ENCODE measurements around the gene GAPDHS.

GAPDHS gene

DNA sequence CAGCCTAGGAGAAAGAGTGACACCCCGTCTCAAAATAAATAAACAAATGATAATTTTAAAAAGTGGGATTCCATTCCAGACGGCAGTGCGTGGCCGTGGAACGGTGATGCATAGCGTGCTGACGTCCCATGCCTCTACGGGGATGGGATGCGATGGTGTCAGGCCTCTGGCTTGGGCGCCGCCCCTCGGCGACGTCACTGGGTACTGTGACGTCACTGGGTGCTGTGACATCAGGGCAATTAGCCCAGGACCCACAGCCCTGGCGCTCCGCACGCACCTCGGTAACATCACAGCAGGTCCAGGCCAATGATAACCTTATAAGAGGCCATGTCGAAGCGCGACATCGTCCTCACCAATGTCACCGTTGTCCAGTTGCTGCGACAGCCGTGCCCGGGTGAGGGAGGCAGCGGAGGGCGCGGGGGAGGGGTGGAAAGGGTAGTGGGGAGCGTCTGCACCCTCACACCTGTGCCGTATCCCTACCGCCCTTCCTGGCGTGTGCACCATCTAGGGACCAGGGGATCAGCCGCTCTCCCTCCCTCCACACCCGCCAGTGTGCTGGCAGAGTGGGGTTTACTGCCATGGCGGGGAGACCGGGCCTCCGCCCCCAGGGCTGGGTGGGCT, at the start of gene GAPDHS:
Gene GAPDHS, plus strand, starts transcription at position 256 of the 621 bp plus-strand sequence. Its CDS starts 72 bp downstream, at position 328.
- no peak for DNase-seq (ENCODE audit: low read depth)

DNA sequence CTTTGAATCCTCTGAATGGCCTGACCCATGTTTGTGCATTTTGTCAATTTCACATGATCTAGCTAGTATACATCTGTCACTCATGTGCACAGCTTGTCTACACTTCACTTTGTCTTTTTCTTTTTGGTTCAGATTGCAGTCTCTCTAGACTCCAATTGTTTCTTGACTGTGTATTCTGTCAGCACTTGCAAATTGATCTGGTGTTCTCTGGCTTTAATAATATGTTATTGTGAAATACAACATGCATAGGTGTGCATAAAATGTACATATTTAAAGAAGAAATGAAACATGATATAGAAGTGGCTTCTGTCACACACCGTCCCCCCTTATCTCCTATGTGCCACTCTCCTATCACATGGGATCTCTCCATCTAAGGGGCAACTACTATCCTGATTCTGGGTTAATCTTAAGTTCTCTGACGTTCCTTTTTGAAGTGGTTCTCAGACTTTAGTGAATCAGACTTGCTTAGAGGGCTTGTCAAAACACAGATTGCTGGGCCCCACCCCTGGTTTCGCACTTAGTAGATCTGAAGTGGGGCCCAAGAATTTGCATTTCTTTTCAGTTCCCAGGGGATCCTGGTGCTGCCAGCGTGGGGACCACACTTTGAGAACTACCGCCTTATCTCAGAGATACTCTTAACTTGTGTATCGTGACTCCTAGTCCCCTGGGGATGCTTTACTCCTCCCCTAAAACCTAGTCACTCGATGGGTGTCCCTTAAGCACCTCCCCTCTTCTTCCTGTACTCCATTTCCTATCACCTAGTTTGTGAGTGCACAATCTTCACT, 48.8 kb upstream of the GAPDHS start:
- no peak for DNase-seq (ENCODE audit: low read depth)

DNA sequence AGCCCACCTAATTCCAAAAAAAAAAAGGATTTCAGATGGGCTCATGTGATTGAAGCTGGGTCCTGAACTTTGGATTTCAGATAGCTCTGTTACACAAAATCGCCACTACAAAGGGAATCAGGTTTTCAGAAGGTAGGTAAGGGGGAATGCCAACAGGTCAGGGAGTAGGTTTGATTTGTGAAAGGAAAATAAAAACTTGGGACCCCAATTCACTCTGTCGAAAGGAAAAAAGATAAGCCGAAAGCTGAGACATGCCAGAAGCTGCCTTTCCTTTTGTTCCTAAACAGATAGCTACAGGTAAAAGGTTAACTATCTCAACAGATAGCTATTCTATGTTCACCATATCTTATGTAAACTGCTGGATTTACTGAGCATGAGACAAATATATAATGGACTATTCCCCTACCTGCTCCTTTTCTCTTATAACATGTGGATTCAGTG, 47.0 kb upstream of the GAPDHS start:
- DNase-seq (ENCODE audit: low read depth), result no peak

DNA sequence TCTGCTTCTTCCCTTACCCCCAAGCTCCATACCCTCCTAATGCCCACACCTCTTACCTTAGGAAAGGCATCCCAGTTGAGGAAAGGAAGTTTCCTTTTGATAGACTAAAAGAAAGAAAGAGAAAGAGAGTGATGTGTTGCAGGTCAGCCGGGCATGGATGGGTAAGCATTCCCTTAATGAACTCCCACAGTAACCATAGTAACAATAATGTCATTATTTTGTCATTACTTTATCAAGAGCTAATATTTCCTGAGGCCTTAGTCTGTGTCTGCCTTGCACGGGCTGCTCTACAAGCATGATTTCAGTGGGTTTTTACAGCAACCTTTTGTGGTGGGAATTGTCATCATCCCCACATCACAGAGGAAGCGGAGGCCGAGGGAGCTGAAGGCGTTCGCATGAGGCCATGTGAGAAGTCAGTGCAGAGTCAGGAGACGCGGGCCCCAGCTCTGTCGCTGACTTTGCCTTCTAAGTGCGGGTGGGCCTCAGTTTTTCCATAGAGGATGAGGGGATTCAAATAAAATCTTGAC, 45.5 kb upstream of the GAPDHS start:
- no peak for DNase-seq (ENCODE audit: low read depth)

DNA sequence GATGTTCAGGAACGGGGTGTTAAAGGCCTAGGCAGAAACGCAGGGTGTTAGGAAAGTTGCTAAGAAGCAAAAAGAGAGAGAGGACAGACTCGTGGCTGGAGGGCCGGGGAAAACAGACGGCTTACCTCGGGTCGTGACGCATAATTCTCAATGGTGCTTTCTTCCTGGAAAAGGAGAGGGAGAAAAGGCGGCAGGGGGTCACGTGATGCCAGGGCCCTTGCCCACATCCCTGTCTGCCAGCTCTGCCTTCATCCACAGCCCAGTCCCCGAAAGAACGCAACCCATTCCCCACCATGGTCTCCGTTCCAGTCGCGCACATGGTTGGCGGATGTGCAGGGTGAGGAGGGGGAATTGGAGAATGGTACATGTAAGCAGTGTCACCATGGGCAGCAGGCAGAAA, 44.6 kb upstream of the GAPDHS start:
- no peak for DNase-seq (ENCODE audit: low read depth)

DNA sequence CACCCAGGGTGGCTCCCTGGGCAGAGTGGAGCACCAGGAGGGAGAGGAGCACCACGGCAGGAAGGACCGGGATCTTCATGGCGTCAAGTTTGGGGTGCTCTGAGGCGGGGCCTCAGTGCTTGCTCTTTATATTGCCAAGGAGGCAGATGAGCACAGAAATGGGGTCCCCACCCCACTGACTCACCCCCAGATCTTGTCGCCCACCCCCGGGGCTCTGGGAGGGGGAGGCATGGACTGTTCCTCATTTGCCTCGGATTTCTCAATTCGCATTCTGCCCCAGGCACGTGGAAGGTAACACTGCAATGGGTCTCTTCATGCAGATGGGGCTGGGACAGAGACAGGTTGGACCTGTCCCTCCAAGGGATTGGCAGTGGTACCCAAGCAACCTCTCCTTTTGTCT, 42.9 kb upstream of the GAPDHS start, which contains the start of gene KRTDAP:
Gene KRTDAP, minus strand, starts transcription at position 101 of the 400 bp plus-strand sequence. Its CDS starts 22 bp downstream, at position 79.
- no peak for DNase-seq (ENCODE audit: low read depth)

DNA sequence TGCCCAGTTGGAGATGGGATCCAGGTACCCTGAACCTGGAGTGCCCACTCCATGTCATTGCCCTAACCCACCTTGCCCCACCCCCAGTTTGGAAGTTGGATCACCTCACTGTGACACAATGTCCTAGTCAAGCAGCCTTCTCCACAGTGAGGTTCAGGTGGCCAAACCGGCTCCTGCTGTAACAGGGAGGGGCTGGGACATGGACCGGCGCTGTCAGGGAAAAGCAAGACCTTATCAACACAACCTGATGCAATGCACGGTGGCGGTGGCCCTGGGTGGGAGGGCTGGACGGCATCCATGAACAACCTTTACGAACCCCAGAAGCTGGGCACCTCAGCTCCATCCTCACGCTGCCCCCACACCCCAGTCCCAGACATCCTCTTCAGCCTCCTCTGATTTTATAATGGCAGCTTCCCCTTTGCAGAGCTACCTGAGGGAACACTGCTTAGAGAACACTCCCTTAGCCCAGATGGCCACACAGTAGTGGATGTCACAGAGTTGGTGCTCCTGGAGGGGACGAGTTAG, 41.4 kb upstream of the GAPDHS start:
- no peak for DNase-seq (ENCODE audit: low read depth)

DNA sequence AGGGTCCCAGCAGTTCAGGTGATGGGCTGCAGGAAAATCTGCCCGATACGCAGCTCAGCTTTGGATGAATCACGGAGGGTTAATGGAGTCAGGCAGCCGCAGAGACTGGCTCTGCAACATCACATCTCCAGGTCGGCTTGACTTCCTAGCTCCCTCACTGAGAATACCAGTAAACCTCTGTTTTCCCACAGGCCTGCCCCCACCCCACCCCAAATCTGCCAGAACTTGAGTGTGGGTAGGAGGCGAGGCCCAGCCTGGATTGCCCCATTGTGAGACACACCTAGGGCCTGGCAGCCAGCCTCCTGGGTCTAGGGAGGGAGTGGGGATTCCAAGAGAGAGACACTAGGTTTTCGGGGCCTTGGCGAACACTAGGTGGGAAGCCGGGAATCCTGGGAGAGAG, 39.3 kb upstream of the GAPDHS start:
- no peak for DNase-seq (ENCODE audit: low read depth)

DNA sequence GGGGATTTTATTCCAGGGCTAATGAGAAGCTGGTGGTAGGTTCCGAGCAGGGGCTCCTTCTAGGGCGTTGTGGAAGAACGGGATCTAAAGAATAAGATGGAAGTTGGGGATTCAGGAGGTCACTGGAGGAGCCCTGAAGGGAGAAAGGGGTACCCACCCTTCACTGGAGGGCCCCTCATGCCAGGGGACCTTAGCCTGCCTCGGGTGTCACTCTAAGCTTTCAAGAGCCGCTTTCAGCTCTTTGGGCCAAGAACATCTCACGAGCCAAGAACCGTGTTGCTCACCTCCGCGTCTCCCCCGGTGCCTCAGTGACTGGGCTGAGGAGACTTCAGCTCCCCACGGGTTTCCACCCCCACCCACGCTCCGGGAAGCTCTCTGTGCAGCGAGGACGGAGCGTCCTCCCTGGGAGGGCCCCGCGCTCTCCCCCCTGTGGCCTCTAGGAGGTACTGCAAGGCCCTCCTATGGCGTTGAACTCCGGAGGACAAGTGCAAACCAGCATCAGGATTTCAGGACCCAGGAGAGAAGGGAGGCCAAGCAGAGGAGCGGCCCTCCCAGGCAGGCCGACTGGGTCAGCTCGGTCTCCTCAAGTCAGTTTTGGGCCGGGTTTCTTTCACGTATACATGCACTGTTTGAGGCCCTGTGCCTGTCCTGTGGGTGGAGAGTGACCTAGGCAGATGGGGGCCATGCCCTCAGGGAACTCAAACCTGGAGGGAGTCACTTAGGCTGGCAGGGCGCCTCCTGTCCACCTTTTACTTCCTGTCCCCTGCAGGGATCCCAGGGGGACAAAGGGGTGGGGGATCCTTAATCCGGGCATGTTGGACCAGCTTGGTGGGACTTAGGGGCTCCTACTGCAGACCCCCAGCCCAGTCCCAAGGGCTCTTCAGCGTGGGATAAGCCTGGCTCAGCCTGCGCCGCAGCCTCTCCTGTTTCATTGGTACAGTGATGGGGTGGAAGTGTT, 37.9 kb upstream of the GAPDHS start:
- peak; percentile 68 for DNase-seq (ENCODE audit: low read depth)

DNA sequence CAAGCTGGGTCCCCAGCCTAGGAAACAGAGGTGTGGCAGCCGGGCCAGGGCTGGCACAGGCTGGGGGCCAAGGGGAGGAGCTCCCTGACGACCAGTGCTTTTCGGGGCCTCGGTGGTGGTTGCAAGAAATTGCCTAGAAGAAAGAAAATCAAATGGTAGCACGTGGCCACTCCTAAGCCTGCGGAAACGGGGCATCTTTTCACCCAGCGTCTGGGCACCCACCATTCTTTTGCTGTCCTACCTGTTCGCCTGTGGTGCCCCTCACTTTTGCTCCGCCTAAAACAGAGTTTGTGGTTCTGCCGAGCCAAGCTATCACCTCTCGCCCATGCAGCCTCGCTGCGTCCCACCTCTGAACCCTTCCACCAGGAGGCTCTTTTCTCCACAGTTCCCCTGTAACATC, 35.9 kb upstream of the GAPDHS start:
- DNase-seq (ENCODE audit: low read depth), result no peak

DNA sequence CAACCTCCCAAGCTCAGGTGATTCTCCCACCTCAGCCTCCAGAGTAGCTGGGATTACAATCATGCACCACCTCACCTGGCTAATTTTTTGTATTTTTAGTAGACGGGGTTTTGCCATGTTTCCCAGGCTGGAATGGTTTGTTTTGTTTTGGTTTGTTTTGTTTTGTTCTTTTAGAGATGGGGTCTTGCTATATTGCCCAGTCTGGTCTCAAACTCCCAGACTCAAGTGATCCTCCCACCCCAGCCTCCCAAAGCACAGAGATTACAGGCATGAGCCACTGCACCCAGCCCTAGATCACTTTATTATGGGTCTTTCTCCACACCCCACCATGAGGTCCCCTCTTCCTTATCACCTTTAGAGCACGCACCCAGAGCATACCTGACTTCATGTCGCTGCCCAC, 35.0 kb upstream of the GAPDHS start:
- no peak for DNase-seq (ENCODE audit: low read depth)

DNA sequence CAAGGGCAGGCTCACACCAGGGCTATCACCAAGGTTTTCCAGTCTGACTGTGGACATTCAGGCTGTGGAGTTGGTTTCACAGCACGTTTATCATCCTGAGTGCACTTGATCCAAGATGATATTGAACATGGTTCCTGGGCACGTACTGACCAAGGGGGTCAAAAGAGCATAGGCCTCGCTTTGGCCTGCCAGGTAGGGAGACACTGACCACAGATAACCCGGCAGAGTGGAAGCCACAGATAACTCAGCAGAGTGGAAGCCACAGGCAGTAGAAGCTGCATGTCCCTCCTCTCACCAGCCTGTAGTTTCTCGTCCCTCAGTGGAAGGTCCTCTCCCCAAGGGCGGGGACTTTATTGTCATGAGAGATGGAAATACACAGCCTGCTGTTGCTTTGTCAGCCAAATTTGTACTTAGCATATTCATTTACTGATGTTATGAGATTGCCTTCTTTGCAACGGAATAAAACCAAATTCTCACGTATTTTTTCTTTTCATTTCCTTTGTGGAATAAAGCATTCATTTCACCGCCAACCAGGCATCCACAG, 34.2 kb upstream of the GAPDHS start:
- no peak for DNase-seq (ENCODE audit: low read depth)

DNA sequence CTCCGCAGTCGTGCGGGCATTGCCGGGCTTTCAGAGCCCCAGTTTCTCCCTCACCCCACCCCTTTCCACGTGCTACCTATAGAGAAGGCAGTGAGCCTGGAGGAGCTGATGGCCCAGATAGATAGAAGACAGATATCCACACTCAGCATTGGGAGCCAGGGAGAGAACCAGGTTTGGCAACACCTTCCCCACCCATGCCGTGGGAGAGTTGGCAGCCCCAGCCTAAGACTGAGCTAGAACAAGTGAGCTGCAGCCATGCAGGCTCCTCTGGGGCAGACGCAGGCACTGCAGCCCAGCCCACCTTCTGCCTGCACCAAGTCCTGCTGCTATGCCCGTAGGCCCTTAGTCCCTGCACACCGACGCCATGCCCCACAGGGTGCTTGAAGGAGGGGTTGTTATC, 32.6 kb upstream of the GAPDHS start:
- DNase-seq (ENCODE audit: low read depth), result no peak

DNA sequence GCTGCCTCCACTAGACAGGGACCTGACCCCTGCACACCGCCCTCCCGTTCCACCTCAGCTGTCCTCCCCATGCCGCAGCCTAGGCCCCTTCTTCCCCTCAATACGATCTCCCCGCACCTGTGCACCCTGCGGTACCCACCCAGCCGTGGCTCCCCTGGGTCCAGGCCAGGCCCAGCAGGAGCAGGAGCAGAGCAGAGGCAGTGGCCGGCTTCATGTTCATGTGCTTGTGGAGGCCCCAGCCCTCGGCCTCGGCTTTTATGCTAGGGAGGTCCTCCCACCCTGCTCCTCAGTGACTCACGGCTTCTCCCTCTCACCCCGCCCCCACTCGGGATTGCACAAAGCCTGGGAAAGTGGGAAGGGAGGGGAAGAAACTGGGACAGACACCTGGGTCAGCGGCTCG, 31.6 kb upstream of the GAPDHS start:
- peak; percentile 32 for DNase-seq (ENCODE audit: low read depth)

DNA sequence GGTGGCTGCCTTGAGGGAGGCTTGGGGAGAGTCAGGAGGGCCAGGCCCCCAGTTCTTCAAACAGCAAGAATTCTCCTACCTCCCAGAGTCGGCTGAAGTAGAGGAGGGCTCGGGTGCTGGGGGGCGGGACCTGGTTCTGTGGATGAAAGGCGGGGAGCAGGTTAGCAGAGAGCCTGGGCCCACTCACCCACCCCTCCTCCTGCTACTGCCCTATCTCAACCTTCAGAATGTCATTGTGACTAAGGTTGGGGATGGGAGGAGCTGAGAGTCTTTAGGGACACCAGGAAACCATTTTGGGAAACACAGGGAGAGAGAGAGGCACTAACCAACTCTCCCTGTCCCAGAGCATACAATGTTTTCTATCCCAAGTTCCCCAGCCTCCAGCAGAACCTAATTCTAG, 30.5 kb upstream of the GAPDHS start:
- no peak for DNase-seq (ENCODE audit: low read depth)

DNA sequence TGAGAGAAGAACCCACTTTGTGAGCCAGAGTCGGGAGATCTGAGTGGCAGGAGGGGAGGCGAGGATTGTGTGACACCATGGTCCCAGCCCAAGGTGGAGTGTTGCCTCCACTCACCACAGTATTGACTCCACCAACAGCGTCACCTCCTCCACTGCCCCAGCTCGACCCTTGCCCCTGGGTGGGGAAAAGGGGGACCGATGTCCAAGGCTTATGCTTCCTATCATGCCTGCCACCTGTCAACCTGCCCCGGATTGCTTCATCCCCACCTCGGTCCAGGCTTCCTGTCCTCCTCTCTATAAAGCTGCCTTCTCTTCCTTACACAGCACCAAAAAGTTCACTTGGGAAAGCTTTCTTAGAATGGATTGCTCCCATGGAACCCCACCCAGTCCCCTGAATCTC, 27.2 kb upstream of the GAPDHS start:
- no peak for DNase-seq (ENCODE audit: low read depth)

DNA sequence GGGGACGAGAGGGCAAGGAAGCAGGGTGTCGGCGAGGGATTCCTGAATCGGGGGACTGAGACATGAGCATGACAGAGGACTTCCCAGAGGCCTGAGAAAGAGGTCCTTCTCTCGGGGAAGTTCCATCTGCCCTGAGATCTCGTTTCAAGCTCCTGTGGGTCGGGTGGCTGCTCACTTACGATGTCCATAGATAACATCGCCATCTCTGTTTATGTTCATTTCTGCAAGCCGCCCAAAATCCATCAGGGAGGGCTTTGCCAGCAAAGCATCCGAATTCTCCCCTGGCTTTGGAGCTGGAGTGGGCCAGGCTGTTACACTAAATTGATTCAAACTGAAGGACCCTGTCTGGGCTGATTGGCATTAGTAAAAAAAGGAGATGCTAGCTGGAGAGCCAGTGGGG, 25.7 kb upstream of the GAPDHS start:
- no peak for DNase-seq (ENCODE audit: low read depth)

DNA sequence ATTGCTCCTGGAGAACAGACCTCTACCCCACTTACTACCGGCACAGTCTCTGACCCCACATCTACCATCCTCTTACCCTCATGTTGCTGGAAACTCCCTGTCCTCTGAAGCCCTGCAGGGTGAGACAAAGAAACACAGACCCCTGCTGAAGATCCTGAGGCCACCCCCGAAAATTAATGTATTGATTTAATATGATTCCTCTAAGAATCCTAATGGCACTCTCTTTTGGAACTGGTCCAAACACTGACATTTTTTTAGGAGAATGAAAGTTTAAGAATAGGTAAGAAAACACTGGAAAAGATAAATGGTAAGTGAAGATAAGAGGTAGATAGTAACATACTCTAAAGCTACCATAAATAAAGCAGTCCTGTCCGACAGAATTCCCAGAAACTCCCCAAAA, 25.1 kb upstream of the GAPDHS start:
- no peak for DNase-seq (ENCODE audit: low read depth)

DNA sequence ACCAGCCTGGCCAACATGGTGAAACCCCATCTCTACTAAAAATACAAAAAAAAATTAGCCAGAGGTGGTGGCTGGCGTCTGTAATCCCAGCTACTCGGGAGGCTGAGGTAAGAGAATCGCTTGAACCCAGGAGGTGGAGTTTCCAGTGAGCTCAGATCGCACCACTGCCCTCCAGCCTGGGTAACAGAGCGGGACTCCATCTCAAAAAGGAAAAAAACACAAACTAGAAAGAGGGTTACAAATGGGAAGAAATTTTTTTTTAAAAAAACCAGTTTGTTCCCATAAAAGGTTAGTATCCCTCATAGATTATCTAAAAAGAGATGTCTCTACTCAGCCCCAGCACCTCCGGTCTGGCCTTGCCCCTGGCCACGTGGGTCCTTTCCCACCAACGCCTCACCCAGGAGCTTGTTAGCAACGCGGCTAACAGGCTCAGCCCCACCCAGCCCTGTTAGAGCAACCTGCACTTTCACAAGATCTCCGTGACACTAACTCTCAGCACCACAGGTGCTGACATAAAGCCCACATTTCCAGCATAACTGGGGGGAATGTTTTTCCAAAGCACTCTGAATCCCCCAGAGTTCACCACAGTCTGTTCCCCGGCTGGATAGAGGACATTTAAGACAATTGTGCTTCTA, 24.1 kb upstream of the GAPDHS start:
- DNase-seq (ENCODE audit: low read depth), result no peak

DNA sequence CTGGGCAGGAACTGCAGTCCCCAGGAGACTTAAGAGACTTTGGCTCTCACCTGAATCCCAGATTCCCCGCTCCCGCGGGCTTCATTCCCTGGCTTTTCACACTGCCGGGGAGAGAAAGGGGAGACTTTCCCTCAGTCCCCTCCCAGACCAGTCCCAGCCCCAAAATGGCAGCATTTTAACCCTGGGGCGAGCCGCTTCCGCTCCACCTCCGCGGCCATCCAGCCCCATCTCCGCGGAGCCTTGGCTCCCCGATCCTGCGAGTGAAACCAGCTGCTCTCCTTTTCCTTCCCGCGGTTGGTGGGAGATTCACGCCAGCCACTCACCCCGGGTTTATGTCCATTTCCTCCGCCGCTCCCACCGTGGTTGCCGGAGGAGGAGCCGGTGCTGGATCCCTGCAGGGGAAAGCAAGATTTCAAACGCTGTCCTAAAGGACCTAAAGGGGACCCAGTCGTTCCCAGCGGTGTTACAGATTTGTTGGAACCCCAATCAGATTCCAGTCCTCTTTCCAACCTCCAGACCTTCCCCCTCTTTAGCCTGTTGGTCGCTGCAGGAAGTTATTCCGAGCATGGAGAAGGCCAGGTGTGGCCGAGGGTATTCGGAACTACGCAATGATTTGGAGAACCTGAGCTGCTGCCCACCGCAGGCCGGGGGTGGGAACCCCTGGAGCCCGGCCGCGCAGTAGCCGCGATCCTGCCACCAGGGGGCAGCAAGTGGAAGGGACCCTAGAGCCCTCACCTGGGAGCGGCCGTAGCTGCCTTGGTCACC, 23.2 kb upstream of the GAPDHS start:
- peak; percentile 56 for DNase-seq (ENCODE audit: low read depth)

DNA sequence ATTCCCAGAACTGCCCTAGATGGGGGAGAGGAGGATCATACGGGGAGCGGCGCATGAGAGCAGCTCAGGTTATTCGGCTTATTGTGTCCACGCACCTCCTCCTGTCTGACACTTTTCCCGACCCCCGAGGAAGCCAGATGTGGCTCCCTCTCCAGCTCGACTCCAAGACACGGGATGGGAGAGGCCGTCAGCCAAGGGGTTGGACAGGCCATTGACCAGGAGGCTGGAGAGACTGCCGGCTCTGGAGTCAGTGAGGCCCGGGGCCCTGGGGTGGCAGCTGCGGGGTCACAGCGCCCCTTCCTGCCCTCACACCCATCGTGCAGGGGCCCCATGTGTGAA, 22.7 kb upstream of the GAPDHS start:
- DNase-seq (ENCODE audit: low read depth), result no peak

Data from EH (cell line).